Occipital lobe (tissue), 2 donors: Measurements from ENCODE around the gene TSPAN5. TPM values are rescaled to one million over a fixed set of nuclear protein-coding genes. Genes with fewer than 3 reads are reported as not detected.

Experiments used
- DNase-seq: peaks from one replicate; lab custom pipeline; 2025; lab: John Stamatoyannopoulos, UW
- total RNA-seq: library from RNA; depleted of rRNA; stranded (reverse); fragments of >200 nt; gene quantifications from one replicate; pipeline ENCODE4 v1.2.3, GENCODE V29; 2014

Gene TSPAN5
- total RNA-seq, 1 donor from 2014 or later: 90.5 TPM

GRCh38 chr4:98619180-98619579 is 39.2 kb downstream of the TSPAN5 start:
- no peak for DNase-seq

DNA sequence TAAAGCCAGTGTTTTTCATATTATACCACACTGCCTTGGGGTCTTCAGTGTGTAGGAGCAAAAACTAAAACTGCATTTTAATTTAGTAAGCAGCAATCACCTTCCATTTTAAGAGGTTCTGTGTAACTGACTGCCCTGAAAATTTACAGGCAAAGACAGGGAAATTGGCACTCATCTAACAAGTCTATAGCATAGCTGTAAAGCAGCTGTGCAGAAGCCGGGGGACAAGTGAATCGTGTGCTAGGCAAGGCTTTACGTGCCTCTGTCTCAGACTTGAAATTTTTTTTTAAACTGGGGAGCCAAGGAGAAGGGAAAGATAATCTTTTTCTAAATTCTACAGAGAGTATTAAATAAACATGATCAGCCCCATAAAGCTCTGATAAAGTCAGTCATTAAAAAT is 39.7 kb downstream of the TSPAN5 start:
- no peak for DNase-seq

- DNase-seq: no peak
Measured at GRCh38 chr4:98617358-98618047, 40.9 kb downstream of the TSPAN5 start.

DNA sequence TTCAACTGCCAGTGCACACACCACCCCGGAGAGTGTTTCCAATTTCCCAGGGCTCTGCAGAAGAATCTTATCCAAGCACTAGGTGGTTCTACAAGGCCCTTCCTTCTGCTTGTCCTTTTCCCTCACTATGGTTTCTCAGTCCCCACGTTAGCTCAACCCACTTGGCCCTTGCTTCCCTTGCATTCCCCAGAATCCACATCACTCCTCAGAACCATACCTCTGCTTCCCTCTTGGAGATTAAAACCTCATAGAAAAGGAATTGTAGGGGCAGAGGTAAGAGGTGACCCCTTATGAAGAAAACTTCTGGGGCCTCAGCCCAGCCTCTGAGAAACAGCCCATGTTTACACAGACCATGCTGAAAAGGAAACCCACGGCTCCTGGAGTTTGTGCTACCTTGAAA is 42.4 kb downstream of the TSPAN5 start:
- no peak for DNase-seq

DNA sequence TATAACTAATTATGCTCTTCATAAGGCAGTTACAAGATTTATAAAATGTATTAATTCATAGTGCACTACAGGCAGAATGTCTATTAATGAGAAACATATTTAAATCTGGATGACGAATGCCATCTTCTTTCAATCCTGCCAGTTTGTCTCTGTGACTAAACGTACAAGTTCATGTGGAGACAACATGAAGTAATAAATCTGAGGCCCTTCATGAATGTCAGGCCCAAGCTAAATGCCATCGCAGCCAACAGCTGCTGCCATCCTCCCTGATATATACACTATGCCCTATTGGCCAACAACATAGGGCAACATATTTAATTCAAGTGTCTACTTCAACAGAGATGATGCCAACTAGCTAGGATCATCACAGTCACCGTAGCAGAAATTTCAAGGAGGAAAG is 43.7 kb downstream of the TSPAN5 start:
- DNase-seq: no peak

- no peak for DNase-seq
Measured at GRCh38 chr4:98614094-98614493, 44.3 kb downstream of the TSPAN5 start.

GRCh38 chr4:98613453-98614075 is 44.8 kb downstream of the TSPAN5 start:
- DNase-seq: no peak

GRCh38 chr4:98612318-98613250 is 45.8 kb downstream of the TSPAN5 start:
- no peak for DNase-seq

GRCh38 chr4:98611677-98612317 is 46.6 kb downstream of the TSPAN5 start:
- no peak for DNase-seq

DNA sequence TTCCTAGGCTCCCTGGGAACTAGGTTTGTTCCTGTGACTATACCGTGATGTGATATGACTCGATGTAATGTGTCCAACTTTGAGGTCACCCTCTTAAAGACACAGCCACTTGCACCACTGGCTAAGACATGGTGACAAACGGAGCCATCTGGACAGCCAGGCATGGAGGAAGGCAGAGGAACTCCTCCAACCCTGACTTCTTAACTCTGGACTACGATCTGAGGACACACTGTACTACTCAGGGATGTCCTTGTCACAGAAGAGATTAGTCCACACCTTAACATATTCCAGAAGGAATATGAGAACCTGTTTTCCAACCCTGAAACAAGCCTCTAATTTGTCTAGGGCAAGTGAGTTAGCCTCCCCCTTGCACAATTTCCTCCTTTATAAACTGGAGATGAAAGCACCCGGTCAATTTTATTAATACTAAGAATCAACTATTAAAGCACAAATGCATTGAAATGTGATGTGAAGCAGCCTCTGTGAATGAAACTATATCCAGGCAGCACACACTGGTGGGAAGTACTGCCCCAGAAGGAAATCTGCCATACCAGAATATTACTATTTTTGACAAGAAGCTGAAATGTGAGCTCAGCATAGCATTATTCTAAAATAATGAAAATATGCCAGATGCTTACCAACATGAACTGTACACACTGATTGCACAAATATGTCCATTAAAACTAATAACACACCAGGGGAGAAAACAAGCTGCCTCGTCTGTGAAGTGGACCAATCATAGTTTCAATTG is 47.3 kb downstream of the TSPAN5 start:
- DNase-seq: no peak

DNA sequence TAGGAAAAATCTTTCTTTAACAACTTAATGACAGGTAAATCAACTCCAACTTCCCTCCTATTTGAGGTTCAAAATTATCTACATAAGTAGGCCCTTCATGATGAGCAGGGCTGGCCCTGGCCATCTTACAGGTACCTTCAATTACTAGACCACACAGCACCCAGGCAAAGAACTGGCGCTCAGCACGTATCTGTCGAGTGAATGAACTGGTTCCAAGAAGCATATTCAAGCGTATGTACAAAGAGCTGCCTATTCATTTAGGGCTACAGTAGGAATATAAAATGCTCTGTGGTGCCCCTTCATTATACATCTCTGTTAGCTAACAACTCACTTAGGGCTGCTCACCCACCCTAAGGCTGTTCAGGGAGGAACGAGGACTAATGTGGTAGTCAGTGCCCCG is 48.0 kb downstream of the TSPAN5 start:
- DNase-seq: no peak

DNA sequence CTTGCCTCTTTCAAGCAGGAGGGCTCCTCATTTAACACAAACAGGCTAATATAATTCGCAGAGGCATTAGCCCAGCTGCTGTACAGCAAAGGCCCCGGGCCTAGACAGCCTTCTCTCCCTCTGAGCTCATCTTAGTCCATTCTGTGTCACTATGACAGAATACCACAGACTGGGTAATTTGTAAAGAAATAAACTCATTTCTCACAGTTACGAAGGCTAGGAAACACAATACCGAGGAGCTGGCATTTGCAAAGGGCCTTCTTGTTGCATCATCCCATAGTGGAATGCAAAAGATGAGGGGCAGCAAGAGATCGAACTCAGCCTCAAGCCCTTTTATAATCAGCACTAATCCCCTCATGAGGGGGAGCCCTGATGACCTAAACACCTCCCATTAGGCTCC is 48.5 kb downstream of the TSPAN5 start:
- DNase-seq: no peak

DNA sequence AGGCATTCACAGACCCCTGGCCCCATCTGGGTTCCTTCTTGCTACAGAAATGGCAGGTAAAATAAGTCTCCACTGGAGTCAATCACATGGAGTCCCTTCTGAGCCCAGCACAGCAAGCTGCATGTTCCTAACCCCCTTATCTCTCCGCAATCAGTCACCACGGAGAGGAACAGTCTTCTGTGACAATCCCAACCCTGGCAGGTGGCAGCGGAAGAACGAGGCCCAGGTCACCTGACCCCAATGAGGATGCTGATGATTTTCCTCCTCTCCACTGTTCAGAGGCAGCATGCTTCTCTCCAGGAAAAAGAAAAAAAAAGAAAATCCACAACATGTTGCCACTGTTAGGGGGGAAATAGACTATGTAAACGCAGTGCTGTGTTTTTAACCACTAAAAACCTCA is 50.1 kb downstream of the TSPAN5 start:
- no peak for DNase-seq

DNA sequence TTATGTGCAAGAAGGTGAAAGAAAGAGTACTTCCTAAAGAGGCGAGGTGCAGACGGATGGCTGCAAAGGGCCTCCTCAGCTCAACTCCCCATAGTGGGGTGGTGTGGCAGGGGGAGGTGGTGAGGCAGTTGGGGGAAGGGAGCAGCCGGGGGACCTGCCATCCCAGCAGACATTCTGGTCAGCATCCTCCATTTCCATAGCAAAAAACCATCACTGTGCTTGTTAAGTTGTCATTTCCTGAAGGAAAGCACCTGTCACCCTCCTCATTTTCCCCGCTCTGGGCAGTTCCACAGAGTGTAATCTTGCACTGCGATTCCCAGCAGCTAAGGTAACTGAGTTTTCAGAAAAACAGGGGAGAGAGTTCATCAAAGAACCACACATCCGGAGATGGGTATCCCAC is 51.5 kb downstream of the TSPAN5 start:
- DNase-seq: no peak

DNA sequence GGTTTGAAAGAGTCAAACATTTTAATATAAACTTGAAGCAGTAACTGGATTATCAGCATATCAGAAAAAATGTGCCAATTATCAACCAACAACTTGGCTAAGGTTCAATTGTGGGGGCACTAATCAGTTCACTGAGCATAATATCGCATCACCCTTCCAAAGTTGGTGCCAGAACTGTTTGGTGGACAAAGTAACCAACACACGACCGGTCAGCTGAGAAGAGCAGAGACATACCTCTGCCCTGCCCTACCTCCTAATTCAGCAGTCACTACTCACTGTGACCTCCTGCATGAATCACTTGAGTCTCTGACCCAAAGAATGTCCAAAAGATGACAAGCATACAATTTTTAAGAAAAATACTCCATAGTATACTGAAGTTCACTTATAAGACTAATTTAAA is 53.2 kb downstream of the TSPAN5 start:
- no peak for DNase-seq

DNA sequence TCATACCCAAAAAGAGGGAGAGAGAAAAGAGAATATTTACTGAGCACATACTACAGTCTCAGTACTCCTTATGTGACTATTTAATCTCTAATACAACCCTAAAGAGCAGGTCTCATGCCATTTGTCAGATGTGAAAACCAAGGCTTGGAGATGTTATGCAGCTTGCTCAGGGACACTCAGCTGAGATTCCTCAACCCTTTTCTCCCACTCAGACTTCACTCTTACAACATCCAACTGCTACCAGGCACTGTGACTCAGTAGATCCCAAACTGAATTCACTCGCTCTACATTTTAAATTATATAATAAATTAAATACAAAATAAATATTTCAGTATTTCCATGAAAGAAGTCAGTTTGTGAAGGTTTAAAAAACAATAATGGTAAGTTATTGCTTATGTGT is 53.7 kb downstream of the TSPAN5 start:
- DNase-seq: no peak

GRCh38 chr4:98603683-98604521 is 54.5 kb downstream of the TSPAN5 start:
- no peak for DNase-seq

GRCh38 chr4:98602270-98602669 is 56.1 kb downstream of the TSPAN5 start:
- no peak for DNase-seq

DNA sequence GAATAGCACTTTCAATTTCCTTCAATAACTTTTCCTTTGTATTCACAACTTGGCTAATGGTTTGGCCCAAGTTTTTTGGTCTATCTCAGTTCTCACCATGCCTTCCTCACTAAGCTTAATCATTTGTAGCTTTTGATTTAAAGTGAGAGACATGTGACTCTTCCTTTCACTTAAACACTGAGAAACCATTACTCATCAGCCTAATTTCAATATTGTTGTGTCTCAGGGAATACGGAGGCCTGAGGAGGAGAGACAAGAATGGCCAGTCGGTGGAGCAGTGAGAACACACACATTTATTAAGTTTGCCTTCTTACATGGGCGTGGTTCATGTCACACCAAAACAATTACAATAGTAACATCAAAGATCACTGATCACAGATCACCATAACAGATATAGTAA is 56.7 kb downstream of the TSPAN5 start:
- DNase-seq: no peak

DNA sequence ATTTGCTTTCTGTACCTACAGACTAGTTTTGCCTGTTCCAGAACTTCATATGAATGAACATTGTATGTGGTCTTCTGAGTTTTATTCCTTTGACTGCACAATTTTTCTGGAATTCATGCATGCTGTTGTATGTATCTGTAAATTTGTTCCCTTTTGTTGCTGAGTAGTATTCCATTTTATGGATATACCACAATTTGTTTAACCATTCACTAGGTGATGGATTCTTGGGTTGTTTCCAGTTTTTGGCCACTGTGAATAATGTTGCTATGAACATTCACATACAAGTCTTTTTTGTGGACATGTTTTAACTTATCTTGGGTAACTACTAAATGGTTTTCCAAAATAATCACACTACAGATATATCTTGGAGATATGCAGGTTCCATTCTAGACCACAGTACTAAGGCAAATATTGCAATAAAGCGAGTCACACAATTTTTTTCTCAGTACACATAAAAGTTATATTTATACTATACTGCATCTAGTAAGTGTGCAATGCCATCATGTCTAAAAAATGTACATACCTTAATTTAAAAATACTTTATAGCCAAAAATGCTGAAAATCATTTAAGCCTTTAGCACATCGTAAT is 58.7 kb downstream of the TSPAN5 start:
- no peak for DNase-seq
